Smooth muscle cell (in vitro differentiated cells): ENCODE measurements around the gene DNAJC9. TPM values are rescaled to one million over a fixed set of nuclear protein-coding genes. Genes with fewer than 3 reads are reported as not detected.

Source experiments
- DNase-seq: peaks from one replicate; lab custom pipeline; 2025; ENCODE audit not compliant: unreplicated experiment; lab: John Stamatoyannopoulos, UW
- H2AFZ ChIP-seq: fragments of 200-600 bp; sonication (generic); 2 replicates; pipeline ENCODE4 v1.6.0; 2016; ENCODE audit warnings: antibody characterized with exemption, low read depth, mild to moderate bottlenecking
- H3F3A ChIP-seq: fragments of 200-600 bp; sonication (generic); 2 replicates; pipeline ENCODE4 v1.6.0; 2017; ENCODE audit warnings: antibody characterized with exemption, low read depth
- H3K27ac ChIP-seq: fragments of 200-600 bp; sonication (generic); 2 replicates; pipeline ENCODE4 v1.5.1; 2016; ENCODE audit warnings: low read depth, mild to moderate bottlenecking
- H3K27me3 ChIP-seq: fragments of 200-600 bp; sonication (generic); 2 replicates; pipeline ENCODE4 v1.6.1; 2016; ENCODE audit warnings: low read depth, mild to moderate bottlenecking
- H3K36me3 ChIP-seq: fragments of 200-600 bp; sonication (generic); 2 replicates; pipeline ENCODE4 v1.5.1; 2016; ENCODE audit warnings: low read depth
- H3K4me1 ChIP-seq: fragments of 200-600 bp; sonication (generic); 2 replicates; pipeline ENCODE4 v1.5.1; 2016; ENCODE audit warnings: low read depth
- H3K4me2 ChIP-seq: fragments of 200-600 bp; sonication (generic); 2 replicates; pipeline ENCODE4 v1.6.0; 2016; ENCODE audit warnings: mild to moderate bottlenecking
- H3K4me3 ChIP-seq: fragments of 200-600 bp; sonication (generic); 2 replicates; pipeline ENCODE4 v1.5.1; 2016; ENCODE audit warnings: mild to moderate bottlenecking
- H3K79me2 ChIP-seq: fragments of 200-600 bp; sonication (generic); 2 replicates; pipeline ENCODE4 v1.6.0; 2016; ENCODE audit warnings: low read depth, mild to moderate bottlenecking
- H3K9ac ChIP-seq: fragments of 200-600 bp; sonication (generic); 2 replicates; pipeline ENCODE4 v1.6.0; 2016; ENCODE audit warnings: low read depth
- H3K9me3 ChIP-seq: fragments of 200-600 bp; sonication (generic); replicated peaks from 2 replicates; pipeline ENCODE4 v1.5.1; 2016; ENCODE audit warnings: low read depth
- H4K20me1 ChIP-seq: fragments of 200-600 bp; sonication (generic); 2 replicates; pipeline ENCODE4 v1.6.0; 2016; ENCODE audit warnings: low read depth
- WGBS: methylation state at CpG from one replicate; pipeline ENCODE4 v1.1.7; 2016; ENCODE audit warnings: low lambda C conversion rate; 5-methylcytosine and 5-hydroxymethylcytosine counted together
- polyA plus RNA-seq: library from polyadenylated mRNA; unstranded; fragments of >200 nt; fragmentation: Nextera tagmentation; extraction: Ambion mirVana; gene quantifications from 2 replicates; pipeline ENCODE4 v1.2.1, GENCODE V29; 2016
- total RNA-seq: library from RNA; depleted of rRNA; stranded (reverse); fragments of >200 nt; gene quantifications from 2 replicates; pipeline ENCODE4 v1.2.3, GENCODE V29; 2014
- TF ChIP-seq, protein P1 (sequence below): fragments of 200-600 bp; sonication (generic); IDR thresholded peaks from 2 replicates; pipeline ENCODE4 v1.5.1; 2017; ENCODE audit warnings: borderline replicate concordance, mild to moderate bottlenecking, antibody characterized with exemption; ENCODE audit not compliant: insufficient read depth, poor library complexity, severe bottlenecking

The DNAJC9 gene
- total and polyA plus RNA-seq, 2 experiments from 2014 or later: 19.7 to 22.1 TPM

DNA sequence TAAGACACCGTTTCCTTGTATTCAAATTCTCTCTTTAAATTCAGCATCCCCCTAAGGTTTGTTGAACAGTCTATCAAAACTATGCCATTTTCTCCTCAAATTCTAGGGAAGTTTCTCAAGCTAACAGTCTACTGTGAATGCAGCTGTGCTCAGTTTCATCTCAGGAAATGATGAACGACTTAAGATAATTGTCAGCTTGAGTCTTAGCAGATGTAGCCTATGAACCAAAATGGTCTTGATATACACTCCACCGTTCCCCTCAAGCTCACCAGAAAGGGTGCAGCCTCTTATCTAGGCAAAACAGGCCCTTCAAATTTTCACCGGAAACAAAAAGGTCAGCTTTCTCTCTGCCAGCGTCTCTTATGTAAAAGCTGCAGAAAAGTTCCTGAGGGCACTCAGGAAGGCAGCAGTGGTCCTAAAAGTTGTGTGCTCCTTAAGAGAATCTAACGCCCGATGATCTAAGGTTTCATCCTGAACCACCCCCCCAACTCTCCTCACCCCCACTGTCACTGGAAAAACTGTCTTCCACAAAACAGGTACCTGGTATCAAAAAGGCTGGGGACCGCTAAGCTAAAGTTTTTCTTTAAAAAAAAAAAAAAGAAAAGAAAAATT lies 2.1 kb downstream of the DNAJC9 start:
- Histone ChIP-seq H3F3A (peaks cover 32% of the 10 kb centered on the region), H3K27me3 (no peaks in the 10 kb centered on the region), H3K79me2 (peaks cover 42% of the 10 kb centered on the region), H3K4me2 (peak overlapping the region; percentile 93), H2AFZ (no peak overlapping the region), H3K4me3 (peak overlapping the region; percentile 70), H4K20me1 (no peaks in the 10 kb centered on the region), H3K27ac (peak overlapping the region; percentile 72), H3K36me3 (peaks cover 16% of the 10 kb centered on the region), H3K9ac (no peak overlapping the region), H3K9me3 (no peaks in the 10 kb centered on the region), H3K4me1 (peaks cover 21% of the 10 kb centered on the region)
- WGBS: 56% methylated on average over 8 of the region's 8 CpGs
- no peak for DNase-seq
- TF ChIP-seq, protein P1, sequence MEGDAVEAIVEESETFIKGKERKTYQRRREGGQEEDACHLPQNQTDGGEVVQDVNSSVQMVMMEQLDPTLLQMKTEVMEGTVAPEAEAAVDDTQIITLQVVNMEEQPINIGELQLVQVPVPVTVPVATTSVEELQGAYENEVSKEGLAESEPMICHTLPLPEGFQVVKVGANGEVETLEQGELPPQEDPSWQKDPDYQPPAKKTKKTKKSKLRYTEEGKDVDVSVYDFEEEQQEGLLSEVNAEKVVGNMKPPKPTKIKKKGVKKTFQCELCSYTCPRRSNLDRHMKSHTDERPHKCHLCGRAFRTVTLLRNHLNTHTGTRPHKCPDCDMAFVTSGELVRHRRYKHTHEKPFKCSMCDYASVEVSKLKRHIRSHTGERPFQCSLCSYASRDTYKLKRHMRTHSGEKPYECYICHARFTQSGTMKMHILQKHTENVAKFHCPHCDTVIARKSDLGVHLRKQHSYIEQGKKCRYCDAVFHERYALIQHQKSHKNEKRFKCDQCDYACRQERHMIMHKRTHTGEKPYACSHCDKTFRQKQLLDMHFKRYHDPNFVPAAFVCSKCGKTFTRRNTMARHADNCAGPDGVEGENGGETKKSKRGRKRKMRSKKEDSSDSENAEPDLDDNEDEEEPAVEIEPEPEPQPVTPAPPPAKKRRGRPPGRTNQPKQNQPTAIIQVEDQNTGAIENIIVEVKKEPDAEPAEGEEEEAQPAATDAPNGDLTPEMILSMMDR: no peak

DNA sequence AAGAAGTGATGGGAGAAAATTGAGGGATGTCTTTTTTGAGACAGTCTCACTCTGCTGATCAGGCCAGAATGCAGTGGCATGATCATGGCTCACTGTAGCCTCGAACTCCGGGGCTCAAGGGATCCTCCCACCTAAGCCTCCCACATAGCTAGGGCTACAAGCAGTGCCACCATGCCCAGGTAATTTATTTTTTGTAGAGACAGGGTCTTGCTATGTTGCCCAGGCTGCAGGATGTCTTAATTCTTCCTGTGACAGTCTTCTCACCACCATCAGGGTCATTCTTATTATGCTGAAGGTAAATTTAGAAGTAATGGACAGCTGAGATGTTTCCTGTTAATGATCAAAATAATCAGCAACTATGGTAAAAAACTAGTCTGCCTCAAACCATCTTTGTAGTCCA lies 7.1 kb downstream of the DNAJC9 start:
- Histone ChIP-seq H2AFZ (no peak overlapping the region), H3K27me3 (no peaks in the 10 kb centered on the region), H3K4me2 (no peak overlapping the region), H3K9ac (no peak overlapping the region), H3K79me2 (peaks cover 15% of the 10 kb centered on the region), H3K9me3 (no peaks in the 10 kb centered on the region), H4K20me1 (no peaks in the 10 kb centered on the region), H3K27ac (no peak overlapping the region), H3K4me3 (no peak overlapping the region), H3K36me3 (peaks cover 26% of the 10 kb centered on the region), H3F3A (peaks cover 8% of the 10 kb centered on the region), H3K4me1 (peaks cover 5% of the 10 kb centered on the region)
- WGBS: 97% methylated on average over 2 of the region's 2 CpGs
- DNase-seq: no peak
- TF ChIP-seq, protein P1: no peak

DNA sequence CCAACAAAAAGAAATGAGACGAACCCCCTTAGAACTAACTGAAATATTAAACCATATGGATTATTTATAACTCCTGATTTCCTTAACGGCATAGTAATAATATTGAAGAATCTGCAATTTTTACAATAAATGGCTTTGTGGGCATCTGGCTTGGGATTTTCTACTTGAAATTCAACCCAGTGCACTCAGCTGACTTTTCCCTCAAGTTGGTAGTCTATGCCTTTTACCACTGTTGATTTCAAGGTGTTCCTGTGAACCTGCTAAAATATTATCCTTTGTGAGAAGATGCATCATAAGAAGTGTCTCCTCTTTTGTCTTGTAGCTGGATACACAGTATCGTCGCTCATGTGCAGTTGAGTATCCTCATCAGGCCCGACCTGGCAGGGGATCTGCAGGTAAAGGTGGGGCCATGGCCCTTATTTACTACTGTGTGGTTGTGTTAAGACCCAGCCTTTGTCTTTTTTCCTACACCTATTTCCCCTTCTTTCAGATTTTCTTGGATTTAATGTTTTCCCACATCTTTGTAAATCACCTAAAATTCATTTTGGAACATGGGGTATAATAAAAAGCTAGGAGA lies 8.0 kb downstream of the DNAJC9 start:
- Histone ChIP-seq H2AFZ (no peak overlapping the region), H3K79me2 (peaks cover 7% of the 10 kb centered on the region), H3K4me3 (no peak overlapping the region), H3K27me3 (no peaks in the 10 kb centered on the region), H3F3A (peaks cover 8% of the 10 kb centered on the region), H3K9me3 (no peaks in the 10 kb centered on the region), H3K36me3 (peaks cover 26% of the 10 kb centered on the region), H3K4me1 (no peaks in the 10 kb centered on the region), H4K20me1 (no peaks in the 10 kb centered on the region), H3K27ac (no peak overlapping the region), H3K4me2 (no peak overlapping the region), H3K9ac (no peak overlapping the region)
- over 99% methylated on average over 5 of the region's 5 CpGs for WGBS
- no peak for DNase-seq
- TF ChIP-seq, protein P1: no peak

DNA sequence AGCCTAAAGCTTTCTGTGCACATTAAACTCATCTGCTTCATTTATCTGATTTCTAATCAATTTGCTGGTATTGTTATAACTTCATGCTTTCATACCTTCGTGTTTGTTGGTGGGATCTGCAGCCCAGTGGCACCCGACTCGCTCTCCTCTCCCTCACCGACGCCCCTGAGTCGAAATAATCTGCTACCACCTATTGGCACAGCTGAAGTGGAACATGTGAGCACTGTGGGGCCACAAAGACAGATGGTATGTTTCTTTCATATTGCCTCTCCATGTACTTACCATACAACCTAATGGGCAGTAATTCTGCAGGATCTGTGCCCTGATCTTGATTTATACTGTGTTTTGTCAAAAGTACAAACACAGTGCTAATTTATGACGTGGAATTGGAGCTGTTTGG lies 12.4 kb downstream of the DNAJC9 start:
- Histone ChIP-seq H3K4me1 (no peaks in the 10 kb centered on the region), H3K9me3 (no peaks in the 10 kb centered on the region), H3K36me3 (peaks cover 8% of the 10 kb centered on the region), H3K27ac (no peak overlapping the region), H3K4me2 (no peak overlapping the region), H3K4me3 (no peak overlapping the region), H3K79me2 (no peaks in the 10 kb centered on the region), H3K9ac (no peak overlapping the region), H3K27me3 (no peaks in the 10 kb centered on the region), H4K20me1 (no peaks in the 10 kb centered on the region), H2AFZ (no peak overlapping the region), H3F3A (no peaks in the 10 kb centered on the region)
- TF ChIP-seq, protein P1: no peak
- 96% methylated on average over 7 of the region's 7 CpGs for WGBS
- DNase-seq: no peak
